CD14-positive monocyte (primary cell): ENCODE data around the gene YIF1B. TPM values are rescaled to one million over a fixed set of nuclear protein-coding genes. Genes with fewer than 3 reads are reported as not detected.

Source experiments
- DNase-seq, 3 donors: peaks; one replicate each; pipeline ENCODE4 v3.0.0-alpha.2; 2011 to 2022
- H2AFZ ChIP-seq: 2 replicates; pipeline ENCODE4 v1.6.0; 2012; ENCODE audit warnings: mild to moderate bottlenecking, low read depth, low read length, inconsistent platforms; ENCODE audit not compliant: insufficient read depth, poor library complexity, severe bottlenecking
- H3K27ac ChIP-seq, 2 donors: 1 replicate in 1 of 2; 2 replicates in 1 of 2; pipeline ENCODE4 v1.5.1; 2012 to 2013; ENCODE audit warnings: low read length in 2 of 2, control low read depth in 1 of 2, inconsistent platforms in 1 of 2, low read depth in 1 of 2, mild to moderate bottlenecking in 1 of 2
- H3K27me3 ChIP-seq, 2 donors: one replicate each; pipeline versions ENCODE4 v1.6.0 to v1.6.1; 2011 to 2013; ENCODE audit warnings: low read length in 2 of 2; ENCODE audit not compliant: control insufficient read depth in 2 of 2, insufficient read depth in 2 of 2
- H3K36me3 ChIP-seq, 2 donors: replicated peaks in 1 of 2; 1 replicate in 1 of 2; 2 replicates in 1 of 2; pipeline versions ENCODE4 v1.5.1 to v1.6.1; 2012 to 2013; ENCODE audit warnings: low read length in 2 of 2, control low read depth in 1 of 2, inconsistent platforms in 1 of 2, mild to moderate bottlenecking in 1 of 2; ENCODE audit not compliant: insufficient read depth in 2 of 2, control insufficient read depth in 1 of 2
- H3K4me1 ChIP-seq, 2 donors: 1 replicate in 1 of 2; 2 replicates in 1 of 2; pipeline versions ENCODE4 v1.5.1 to v1.6.1; 2012 to 2013; ENCODE audit warnings: low read length in 2 of 2, control low read depth in 1 of 2, inconsistent platforms in 1 of 2, mild to moderate bottlenecking in 1 of 2, moderate library complexity in 1 of 2; ENCODE audit not compliant: insufficient read depth in 2 of 2, control insufficient read depth in 1 of 2
- H3K4me2 ChIP-seq: replicated peaks from 2 replicates; pipeline ENCODE3; 2012; ENCODE audit warnings: low read length, moderate library complexity, mild to moderate bottlenecking; ENCODE audit not compliant: poor library complexity, severe bottlenecking; ENCODE audit errors: extremely low read depth
- H3K4me3 ChIP-seq, 3 experiments: fragments of 200-600 bp in 1 of 3; sonication (generic) in 1 of 3; replicated peaks in 1 of 3; 1 replicate in 2 of 3; 2 replicates in 1 of 3; pipeline ENCODE4 v1.5.1; 2011 to 2013; ENCODE audit warnings: low read length in 3 of 3, mild to moderate bottlenecking in 3 of 3, control low read depth in 2 of 3, low read depth in 2 of 3, inconsistent platforms in 1 of 3, moderate library complexity in 1 of 3
- H3K79me2 ChIP-seq: 2 replicates; pipeline ENCODE4 v1.6.0; 2012; ENCODE audit warnings: mild to moderate bottlenecking, control low read depth, inconsistent platforms, low read length, moderate library complexity; ENCODE audit not compliant: insufficient read depth
- H3K9ac ChIP-seq: 2 replicates; pipeline ENCODE4 v1.6.0; 2017; ENCODE audit warnings: low read length, mild to moderate bottlenecking; ENCODE audit not compliant: insufficient read depth, poor library complexity, severe bottlenecking
- H3K9me3 ChIP-seq, 2 donors: replicated peaks in 1 of 2; 1 replicate in 1 of 2; 2 replicates in 1 of 2; pipeline versions ENCODE4 v1.5.1 to v1.6.1; 2012 to 2013; ENCODE audit warnings: low read length in 2 of 2, control low read depth in 1 of 2; ENCODE audit not compliant: control insufficient read depth in 1 of 2, insufficient read depth in 1 of 2
- H4K20me1 ChIP-seq: 2 replicates; pipeline ENCODE4 v1.6.0; 2012; ENCODE audit warnings: mild to moderate bottlenecking, low read length, control low read depth, moderate library complexity; ENCODE audit not compliant: insufficient read depth
- H3K27ac Mint-ChIP-seq, 7 donors: one replicate each; pipeline ENCODE4 v1.8.0; 2020; ENCODE audit warnings: mild to moderate bottlenecking in 7 of 7, mixed read lengths in 7 of 7, moderate library complexity in 6 of 7, inconsistent platforms in 2 of 7
- H3K27me3 Mint-ChIP-seq, 3 donors: one replicate each; pipeline ENCODE4 v1.8.0; 2021 to 2022; ENCODE audit warnings: low read depth in 3 of 3, mild to moderate bottlenecking in 3 of 3, mixed read lengths in 3 of 3, moderate library complexity in 3 of 3, inconsistent platforms in 1 of 3
- H3K36me3 Mint-ChIP-seq, 2 donors: one replicate each; pipeline ENCODE4 v1.8.0; 2020; ENCODE audit warnings: mixed read lengths in 2 of 2, inconsistent platforms in 1 of 2, mild to moderate bottlenecking in 1 of 2
- H3K4me1 Mint-ChIP-seq: one replicate; pipeline ENCODE4 v1.8.0; 2020; ENCODE audit warnings: mild to moderate bottlenecking, mixed read lengths
- H3K4me3 Mint-ChIP-seq, 2 donors: one replicate each; pipeline ENCODE4 v1.8.0; 2020; ENCODE audit warnings: mild to moderate bottlenecking in 2 of 2, mixed read lengths in 2 of 2, moderate library complexity in 1 of 2
- H3K9me3 Mint-ChIP-seq, 7 donors: one replicate each; pipeline ENCODE4 v1.8.0; 2020 to 2022; ENCODE audit warnings: mixed read lengths in 7 of 7, mild to moderate bottlenecking in 6 of 7, moderate library complexity in 6 of 7, inconsistent platforms in 2 of 7
- CTCF ChIP-seq: fragments of 200-600 bp; IDR thresholded peaks from one replicate; pipeline ENCODE4 v1.8.0; 2022; ENCODE audit warnings: antibody characterized with exemption, mild to moderate bottlenecking
- WGBS: methylation state at CpG from one replicate; pipeline ENCODE4 v1.1.5; 2013; ENCODE audit warnings: missing lambda C conversion rate; ENCODE audit not compliant: insufficient coverage; 5-methylcytosine and 5-hydroxymethylcytosine counted together
- intact Hi-C, 2 donors: fragments of 100-400 bp; cut with micrococcal nuclease; formaldehyde crosslinking; loops; one replicate each; pipeline versions ENCODE4 v1.15.0 to v1.15.1; 2023
- polyA plus RNA-seq, 3 donors: library from polyadenylated mRNA; depleted of rRNA in 1 of 3; unstranded in 2 of 3; stranded (reverse) in 1 of 3; fragments of 300-500 nt in 2 of 3; fragments of >200 nt in 1 of 3; fragmentation: Illumina TruSeq in 2 of 3; gene quantifications; 1 replicate in 2 of 3; 2 replicates in 1 of 3; pipeline ENCODE4 v1.2.3, GENCODE V29; 2012 to 2021

Gene YIF1B
- polyA plus RNA-seq, 3 donors, result 79.4 to 90.5 (median 86.1) TPM

- H3K79me2 ChIP-seq, result peaks cover 43% of the 10 kb centered on the region
- Mint-ChIP-seq H3K4me3 (no peak overlapping the region), H3K27ac (no peak overlapping the region), H3K36me3 (peaks cover 40 to 49% of the 10 kb centered on the region in 2 donors), H3K27me3 (peaks cover 0 to 6% (median 3%) of the 10 kb centered on the region in 3 donors), H3K9me3 (peaks cover 0 to 3% (median 0%) of the 10 kb centered on the region in 7 donors), H3K4me1 (peaks cover 44% of the 10 kb centered on the region)
- peaks cover 38 to 53% of the 10 kb centered on the region in 2 donors for H3K4me1 ChIP-seq
- H3K9ac ChIP-seq, result no peak overlapping the region
- TF ChIP-seq CTCF, result no peak
- no peak overlapping the region for H3K4me3 ChIP-seq
- H3K36me3 ChIP-seq, result peaks cover 15 to 20% of the 10 kb centered on the region in 2 donors
- no peak overlapping the region for H2AFZ ChIP-seq
- H4K20me1 ChIP-seq, result no peaks in the 10 kb centered on the region
- intact Hi-C loops, result no loop called here
- no peak overlapping the region for H3K4me2 ChIP-seq
- H3K27me3 ChIP-seq, result no peaks in the 10 kb centered on the region
- WGBS, result no CpG with 5 or more reads among the region's 2 CpGs
- no peaks in the 10 kb centered on the region for H3K9me3 ChIP-seq
- no peak for DNase-seq
- H3K27ac ChIP-seq, result no peak overlapping the region
Observed at GRCh38 chr19:38310279-38310670, 5.5 kb downstream of the YIF1B start.

GRCh38 chr19:38309615-38310278 lies 6.0 kb downstream of the YIF1B start:
- no peak overlapping the region for H2AFZ ChIP-seq
- no peak overlapping the region for H3K4me3 Mint-ChIP-seq
- peaks cover 38% of the 10 kb centered on the region for H3K79me2 ChIP-seq
- no peak overlapping the region for H3K4me3 ChIP-seq
- H3K4me1 Mint-ChIP-seq, result peaks cover 41% of the 10 kb centered on the region
- H3K4me1 ChIP-seq, result peaks cover 33 to 49% of the 10 kb centered on the region in 2 donors
- peaks cover 0 to 3% (median 0%) of the 10 kb centered on the region in 7 donors for H3K9me3 Mint-ChIP-seq
- no peaks in the 10 kb centered on the region for H3K9me3 ChIP-seq
- no peak for DNase-seq
- intact Hi-C loops, result no loop called here
- no peak for TF ChIP-seq CTCF
- H4K20me1 ChIP-seq, result no peaks in the 10 kb centered on the region
- H3K27ac Mint-ChIP-seq, result no peak overlapping the region
- H3K36me3 ChIP-seq, result peaks cover 15 to 21% of the 10 kb centered on the region in 2 donors
- WGBS, result 100% methylated on average over 2 of the region's 3 CpGs
- no peak overlapping the region for H3K9ac ChIP-seq
- no peak overlapping the region for H3K4me2 ChIP-seq
- H3K27ac ChIP-seq, result peak overlapping the region in 1 of 2 donors; percentile 53
- H3K27me3 ChIP-seq, result no peaks in the 10 kb centered on the region
- peaks cover 0 to 6% (median 3%) of the 10 kb centered on the region in 3 donors for H3K27me3 Mint-ChIP-seq
- H3K36me3 Mint-ChIP-seq, result peaks cover 40 to 52% of the 10 kb centered on the region in 2 donors
